Mucosa of descending colon (tissue), 3 donors: ENCODE data around the gene MAP1S. TPM values are rescaled to one million over a fixed set of nuclear protein-coding genes. Genes with fewer than 3 reads are reported as not detected.
"Not testable (repeated sequence)": the region's sequence is repeated elsewhere in the genome, so short reads cannot be mapped to it uniquely, and the experiment has no call there.

Source experiments
- ATAC-seq: fragments of 200-7000 bp; cut with Tn5 transposase; one replicate; pipeline ENCODE4 v1.9.1; 2020; ENCODE audit warnings: mild to moderate bottlenecking, moderate library complexity
- DNase-seq, 3 donors: peaks; one replicate each; pipeline ENCODE4 v3.0.0-alpha.2; 2020
- H3K36me3 ChIP-seq: fragments of 200-600 bp; one replicate; pipeline ENCODE4 v1.8.0; 2021; ENCODE audit warnings: low read depth, mild to moderate bottlenecking
- H3K4me1 ChIP-seq: fragments of 200-600 bp; one replicate; pipeline ENCODE4 v1.8.0; 2021; ENCODE audit warnings: low read depth, mild to moderate bottlenecking
- H3K4me3 ChIP-seq: fragments of 200-600 bp; one replicate; pipeline ENCODE4 v1.8.0; 2021; ENCODE audit warnings: mild to moderate bottlenecking
- H3K9me3 ChIP-seq: fragments of 200-600 bp; one replicate; pipeline ENCODE4 v1.8.0; 2021; ENCODE audit warnings: mild to moderate bottlenecking
- CTCF ChIP-seq: fragments of 200-600 bp; IDR thresholded peaks from one replicate; pipeline ENCODE4 v1.8.0; 2022; ENCODE audit warnings: antibody characterized with exemption, mild to moderate bottlenecking
- intact Hi-C, 2 donors: fragments of 100-400 bp; cut with DNase I in 1 of 2; cut with micrococcal nuclease in 1 of 2; formaldehyde crosslinking; loops; one replicate each; pipeline versions ENCODE4 v1.11.0 to v1.11.1; 2022; cut with DNase I, micrococcal nuclease
- total RNA-seq, 3 donors: library from RNA; stranded (reverse); fragmentation: NEBNext Ultra II Directional in 2 of 3; extraction: Animal tissue kit (Norgen Biotek cat#: 25700) in 2 of 3; gene quantifications; one replicate each; pipeline versions ENCODE4 v1.2.1 to v1.2.4, GENCODE V29; 2021 to 2023
- donor health status: DM: no; HTN: no; CAD: no; lungs with moderate emphysema.
- donor health status: DM: no; HTN: no; CAD: no.
- donor health status: DM: no; HTN: yes; CAD: no.

Gene MAP1S
- total RNA-seq, 3 donors from 2014 or later, result 42.2 to 57.2 (median 44.7) TPM

DNA sequence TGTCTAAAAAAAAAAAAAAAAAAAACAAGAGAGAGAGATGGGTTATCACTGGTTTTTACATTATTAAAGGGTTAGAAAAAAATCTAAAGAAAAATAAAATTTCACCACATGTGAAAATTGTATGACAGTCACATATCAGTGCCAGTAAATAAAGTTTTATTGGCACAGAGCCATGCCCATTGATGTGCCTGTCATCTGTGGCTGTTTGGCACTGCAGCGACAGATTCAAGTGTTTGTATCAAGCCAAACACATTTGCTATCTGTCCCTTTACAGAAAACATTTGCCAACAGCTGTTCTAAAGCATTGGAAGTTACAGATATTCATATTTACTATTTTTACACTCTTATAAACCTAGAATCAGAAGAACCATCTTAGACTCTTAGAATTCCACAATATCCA is 48.3 kb downstream of the MAP1S start:
- no peak for TF ChIP-seq CTCF
- H3K4me3 ChIP-seq, result no peak overlapping the region
- no peak for ATAC-seq
- no peak for DNase-seq
- intact Hi-C loops, result no loop called here
- H3K4me1 ChIP-seq, result peaks cover 8% of the 10 kb centered on the region
- H3K36me3 ChIP-seq, result no peaks in the 10 kb centered on the region
- no peaks in the 10 kb centered on the region for H3K9me3 ChIP-seq

- Histone ChIP-seq H3K4me3 (no peak overlapping the region), H3K9me3 (no peaks in the 10 kb centered on the region), H3K4me1 (peaks cover under 1% of the 10 kb centered on the region), H3K36me3 (no peaks in the 10 kb centered on the region)
- intact Hi-C loops, result loop anchor here in 1 of 2 donors (10.0 kb wide), 1 partner anchor 56 kb away; the partner anchor contains the start of gene MAP1S
- ATAC-seq (no peak), DNase-seq (no peak)
- TF ChIP-seq CTCF, result no peak
Observed at GRCh38 chr19:17770613-17771012, 51.3 kb downstream of the MAP1S start.

- no peak for ATAC-seq
- H3K9me3 ChIP-seq, result no peaks in the 10 kb centered on the region
Observed at GRCh38 chr19:17772172-17772571, 52.9 kb downstream of the MAP1S start.

DNA sequence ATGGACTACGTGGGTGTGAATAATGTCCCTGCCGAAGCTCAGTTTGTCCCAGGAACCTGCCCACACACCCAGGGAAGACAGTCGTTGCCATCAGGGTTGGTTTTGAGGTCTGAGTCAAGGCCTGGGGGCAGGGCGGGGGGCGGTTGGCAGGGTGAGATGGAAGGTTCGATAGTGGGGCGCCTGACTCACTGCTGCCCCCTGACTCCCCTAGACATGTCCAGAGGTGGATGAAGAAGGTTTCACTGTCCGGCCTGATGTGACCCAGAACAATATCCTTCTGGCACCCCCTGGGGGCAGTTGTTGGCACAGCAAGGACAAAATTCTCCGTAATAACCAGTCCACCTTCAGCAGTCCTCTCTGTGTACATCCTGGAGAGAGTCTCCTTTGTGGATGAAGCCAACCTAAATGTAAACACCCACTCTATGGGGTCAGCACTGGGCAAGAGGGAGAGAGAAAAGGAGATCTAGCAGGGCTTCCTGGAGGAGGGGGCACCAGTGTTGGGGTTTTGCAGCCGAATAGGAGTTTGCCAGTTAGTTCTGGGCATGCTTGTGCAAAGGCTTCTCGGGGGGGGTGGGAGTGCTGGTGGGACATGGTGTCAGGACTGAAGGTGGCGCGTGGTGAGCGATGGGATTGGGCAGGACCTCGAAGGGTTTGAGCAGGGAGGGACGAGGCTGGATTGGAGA is 56.1 kb downstream of the MAP1S start:
- Histone ChIP-seq H3K9me3 (no peaks in the 10 kb centered on the region), H3K4me1 (no peaks in the 10 kb centered on the region), H3K36me3 (no peaks in the 10 kb centered on the region), H3K4me3 (no peak overlapping the region)
- TF ChIP-seq CTCF, result peak; percentile 30
- DNase-seq, result peak in 2 of 3 donors; percentile 57 to 71
- no peak for ATAC-seq
- intact Hi-C loops, result loop anchor here in 1 of 2 donors (10.0 kb wide), 1 partner anchor 61 kb away; the partner anchor contains the start of gene MAP1S

More at GRCh38 chr19:17772172-17772571, 52.9 kb downstream of the MAP1S start:
- intact Hi-C loops, result loop anchor here in 1 of 2 donors (10.0 kb wide), 1 partner anchor 57 kb away; the partner anchor contains the start of gene MAP1S
- TF ChIP-seq CTCF, result no peak
- no peaks in the 10 kb centered on the region for H3K4me1 ChIP-seq
- no peak overlapping the region for H3K4me3 ChIP-seq
- no peak for DNase-seq
- H3K36me3 ChIP-seq, result no peaks in the 10 kb centered on the region

GRCh38 chr19:17775991-17776803 is 56.9 kb downstream of the MAP1S start:
- H3K36me3 ChIP-seq, result no peaks in the 10 kb centered on the region
- H3K4me1 ChIP-seq, result no peaks in the 10 kb centered on the region
- intact Hi-C loops, result loop anchor here in 1 of 2 donors (10.0 kb wide), 1 partner anchor 61 kb away; the partner anchor contains the start of gene MAP1S
- TF ChIP-seq CTCF, result no peak
- H3K9me3 ChIP-seq, result no peaks in the 10 kb centered on the region
- DNase-seq, result no peak
- ATAC-seq, result no peak
- no peak overlapping the region for H3K4me3 ChIP-seq

DNA sequence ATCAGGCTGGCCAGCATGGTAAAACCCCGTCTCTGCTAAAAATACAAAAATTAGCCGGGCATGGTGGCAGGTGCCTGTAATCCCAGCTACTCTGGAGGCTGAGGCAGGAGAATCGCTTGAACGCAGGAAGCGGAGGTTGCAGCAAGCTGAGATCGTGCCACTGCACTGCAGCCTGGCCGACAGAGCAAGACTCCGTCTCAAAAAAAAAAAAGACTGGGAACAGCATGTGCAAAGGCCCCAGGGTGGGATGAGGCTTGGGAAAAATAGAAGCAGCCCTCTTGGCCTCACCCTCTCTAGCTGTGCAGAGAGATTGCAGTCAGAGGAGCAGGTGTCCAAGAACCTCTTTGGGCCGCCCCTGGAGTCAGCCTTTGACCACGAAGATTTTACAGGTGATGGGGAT is 58.6 kb downstream of the MAP1S start:
- DNase-seq, H3K36me3 ChIP-seq, ATAC-seq, H3K4me1 ChIP-seq, H3K4me3 ChIP-seq, H3K9me3 ChIP-seq: not testable (repeated sequence)
- intact Hi-C loops, result loop anchor here in 1 of 2 donors (10.0 kb wide), 1 partner anchor 63 kb away; the partner anchor contains the start of gene MAP1S
